Activated CD4-positive, alpha-beta T cell treated with anti-CD3 and anti-CD28 coated beads, Interleukin-2, amount 50 U/mL, for 48 hours (primary cell): ENCODE measurements around the gene HLA-DPB1.
A peak's percentile ranks its signal among the peaks of the same experiment; 100 is the strongest.
"Not testable (repeated sequence)": the region's sequence is repeated elsewhere in the genome, so short reads cannot be mapped to it uniquely, and the experiment has no call there.

ENCODE experiments used
- DNase-seq, 2 experiments: peaks; one replicate each; pipeline ENCODE4 v3.0.0-alpha.2; 2020

The HLA-DPB1 gene

DNA sequence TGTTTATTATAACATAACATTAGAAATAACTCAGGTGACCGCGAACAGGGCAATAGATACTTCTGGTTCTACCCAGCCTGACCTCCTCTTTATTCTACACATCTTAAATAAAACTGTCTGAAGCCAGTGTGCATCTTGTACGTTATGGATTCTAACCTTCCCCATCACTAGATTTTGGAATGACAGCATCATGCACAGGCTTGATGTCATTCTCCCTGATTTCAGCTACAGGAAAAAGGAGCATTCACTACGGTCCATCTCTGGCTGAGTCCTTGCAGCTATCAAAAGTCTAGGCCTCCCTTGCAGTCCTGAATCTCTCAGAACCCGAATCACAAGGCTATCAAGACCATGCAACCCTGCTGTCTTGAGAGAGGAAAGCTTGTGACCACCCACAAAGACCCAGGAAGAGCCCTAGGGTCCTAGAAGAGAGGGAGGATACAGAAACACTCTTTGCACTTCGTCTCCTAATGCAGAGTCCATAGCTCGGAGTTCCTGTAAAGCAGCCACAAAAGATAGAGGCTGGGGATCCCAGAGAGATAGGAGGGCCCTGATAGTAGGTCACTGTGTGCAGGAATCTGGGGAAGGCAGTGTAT is 3.2 kb upstream of the HLA-DPB1 start:
- no peak for DNase-seq

DNA sequence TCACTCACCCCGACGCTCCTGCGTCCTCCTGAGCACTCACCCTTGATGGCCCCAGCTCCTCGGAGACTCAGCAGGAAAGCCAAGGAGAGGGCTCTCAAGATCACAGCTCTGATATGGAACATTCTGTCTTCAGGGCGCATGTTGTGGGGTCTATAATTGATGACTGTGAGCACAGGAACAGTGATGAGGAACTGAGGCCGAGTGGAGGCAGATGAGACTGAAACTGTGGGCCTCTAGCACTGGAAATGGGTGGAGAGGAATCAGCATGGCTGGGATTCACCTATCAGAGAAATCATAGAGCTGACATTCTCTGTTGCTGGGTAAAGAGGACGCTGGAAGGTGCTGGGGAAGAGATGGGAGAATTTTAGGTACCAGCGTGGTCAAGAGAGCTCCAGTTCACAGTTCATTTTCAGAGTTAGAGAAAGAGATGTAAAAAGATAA is 2.3 kb upstream of the HLA-DPB1 start, which contains the start of gene HLA-DPA1:
Gene HLA-DPA1 (minus strand): TSS at position 219 of the 441 bp plus-strand sequence.
- peak; percentile 33 to 47 for DNase-seq

DNA sequence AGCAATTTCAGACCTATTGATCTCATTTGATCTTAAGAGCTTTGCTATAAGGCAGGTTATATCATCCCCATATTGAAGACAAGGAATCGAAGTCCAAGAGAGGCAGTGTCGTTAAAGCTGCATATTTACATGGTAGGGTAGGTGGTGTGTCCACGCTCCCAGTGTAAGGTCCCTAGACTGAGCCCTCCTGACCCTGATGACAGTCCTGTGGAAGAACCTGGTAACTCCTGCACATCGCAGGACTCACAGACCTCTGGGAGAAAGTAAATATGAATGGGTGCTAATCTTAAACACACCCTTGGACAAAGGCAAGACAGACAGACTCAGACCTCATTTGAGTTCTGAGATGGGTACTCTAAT is 602 bp upstream of the HLA-DPB1 start:
- no peak for DNase-seq

DNA sequence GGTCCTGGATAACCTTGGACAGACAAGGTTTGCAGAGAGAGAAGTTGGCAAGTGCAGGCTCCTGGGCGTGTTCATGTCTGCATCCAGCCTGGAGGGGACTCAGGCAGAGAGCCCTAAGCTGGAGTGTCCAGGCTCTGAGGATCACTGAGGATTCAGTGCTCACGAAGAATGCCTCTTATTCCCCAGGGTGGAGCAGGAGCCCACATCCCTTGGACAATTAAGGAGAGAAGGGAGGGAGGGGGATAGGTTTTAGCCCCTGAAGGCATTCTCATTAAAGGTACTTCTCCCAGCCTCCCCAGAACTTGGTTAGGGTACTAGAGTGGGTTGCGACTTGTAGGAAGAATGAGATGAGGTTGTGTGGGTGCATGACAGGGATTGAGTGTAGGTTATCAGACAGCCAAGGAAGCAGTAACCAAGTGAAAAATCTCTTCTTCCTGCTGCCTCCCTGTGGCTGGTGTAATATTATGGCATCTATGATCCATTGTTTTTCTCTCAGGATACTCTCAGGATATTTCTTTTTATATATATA is 680 bp downstream of the HLA-DPB1 start:
- no peak for DNase-seq

DNA sequence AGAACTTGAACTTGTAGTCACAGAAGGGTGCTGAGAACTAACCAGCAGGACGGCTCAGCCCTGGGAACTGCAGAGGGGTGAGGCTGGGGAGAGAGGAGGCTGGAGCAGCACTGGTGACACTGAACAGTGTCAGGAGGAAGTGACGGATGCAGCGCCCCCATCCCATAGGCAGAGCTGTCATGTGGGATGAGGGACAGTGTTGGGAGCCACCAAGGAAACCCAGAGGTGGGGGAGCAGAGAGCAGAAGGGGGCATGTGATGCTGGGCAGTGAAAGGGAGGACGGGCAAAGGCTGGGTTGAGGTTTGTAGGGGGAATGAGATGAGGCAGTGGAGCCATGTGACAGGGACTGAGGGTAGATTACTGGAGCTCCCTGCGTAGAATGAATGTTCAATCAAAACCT is 2.1 kb downstream of the HLA-DPB1 start:
- DNase-seq, result no peak

DNA sequence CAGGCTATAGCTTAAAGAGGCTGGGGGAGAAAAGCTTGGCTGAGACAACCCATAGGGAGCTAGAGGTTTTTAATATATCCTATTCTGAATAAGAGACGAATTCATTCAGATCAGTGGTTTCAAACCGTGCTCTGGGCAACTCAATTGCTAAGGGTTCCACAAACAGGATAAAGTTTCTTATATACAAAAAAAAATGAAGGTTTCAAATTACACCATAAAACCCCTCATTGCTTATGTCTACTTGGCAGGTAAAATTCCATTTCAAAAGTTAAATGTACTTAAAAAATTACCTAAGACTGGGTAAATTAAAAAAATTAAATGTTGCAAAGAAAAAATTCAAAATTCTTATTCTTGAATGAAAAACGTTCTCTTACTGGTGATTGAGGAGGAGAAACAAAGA is 2.7 kb downstream of the HLA-DPB1 start:
- no peak for DNase-seq

DNA sequence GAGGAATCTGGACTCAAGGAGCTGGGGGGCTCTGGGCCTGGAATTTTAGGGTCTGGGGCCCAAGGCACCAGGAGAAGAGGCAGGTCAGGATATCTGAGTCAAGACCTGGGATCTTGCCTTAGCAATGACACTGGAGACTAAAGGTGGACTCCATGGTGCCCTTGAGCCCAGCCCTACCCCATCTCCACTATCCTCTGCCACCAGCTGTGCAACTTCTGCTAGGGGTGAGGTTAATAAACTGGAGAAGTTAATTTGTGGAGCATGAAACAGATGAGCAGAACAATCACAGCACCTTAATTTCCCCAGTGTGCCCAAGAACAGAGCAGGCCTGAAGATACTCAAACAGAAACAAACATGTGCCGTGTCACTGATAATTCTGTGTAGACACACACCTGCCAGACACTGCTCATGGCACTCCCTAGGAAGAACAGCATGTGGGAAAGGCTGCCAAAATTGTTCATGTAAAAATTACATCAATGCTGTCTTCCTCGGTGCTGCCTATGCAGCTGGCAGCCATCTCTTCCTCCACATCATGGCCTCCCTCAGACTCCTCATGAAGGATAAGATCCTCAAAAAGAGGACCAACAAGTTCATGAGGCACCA is 3.2 kb downstream of the HLA-DPB1 start:
- DNase-seq, result no peak

DNA sequence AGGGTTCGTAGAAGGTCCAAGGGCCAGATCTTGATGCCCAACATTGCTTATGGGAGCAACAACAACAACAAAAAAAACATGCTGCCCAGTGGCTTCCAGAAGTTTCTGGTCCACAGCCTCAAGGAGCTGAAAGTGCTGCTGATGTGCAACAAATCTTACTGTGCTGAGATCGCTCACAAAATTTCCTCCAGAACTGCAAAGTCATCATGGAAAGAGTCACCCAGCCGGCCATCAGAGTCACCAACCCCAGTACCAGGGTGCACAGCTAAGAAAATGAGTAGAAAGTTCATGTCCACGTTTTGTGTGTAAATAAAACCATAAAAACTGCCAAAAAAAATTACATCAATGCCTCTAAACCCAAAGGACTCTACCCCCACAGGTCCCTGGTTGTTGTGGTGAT is 3.8 kb downstream of the HLA-DPB1 start:
- DNase-seq, result no peak

DNA sequence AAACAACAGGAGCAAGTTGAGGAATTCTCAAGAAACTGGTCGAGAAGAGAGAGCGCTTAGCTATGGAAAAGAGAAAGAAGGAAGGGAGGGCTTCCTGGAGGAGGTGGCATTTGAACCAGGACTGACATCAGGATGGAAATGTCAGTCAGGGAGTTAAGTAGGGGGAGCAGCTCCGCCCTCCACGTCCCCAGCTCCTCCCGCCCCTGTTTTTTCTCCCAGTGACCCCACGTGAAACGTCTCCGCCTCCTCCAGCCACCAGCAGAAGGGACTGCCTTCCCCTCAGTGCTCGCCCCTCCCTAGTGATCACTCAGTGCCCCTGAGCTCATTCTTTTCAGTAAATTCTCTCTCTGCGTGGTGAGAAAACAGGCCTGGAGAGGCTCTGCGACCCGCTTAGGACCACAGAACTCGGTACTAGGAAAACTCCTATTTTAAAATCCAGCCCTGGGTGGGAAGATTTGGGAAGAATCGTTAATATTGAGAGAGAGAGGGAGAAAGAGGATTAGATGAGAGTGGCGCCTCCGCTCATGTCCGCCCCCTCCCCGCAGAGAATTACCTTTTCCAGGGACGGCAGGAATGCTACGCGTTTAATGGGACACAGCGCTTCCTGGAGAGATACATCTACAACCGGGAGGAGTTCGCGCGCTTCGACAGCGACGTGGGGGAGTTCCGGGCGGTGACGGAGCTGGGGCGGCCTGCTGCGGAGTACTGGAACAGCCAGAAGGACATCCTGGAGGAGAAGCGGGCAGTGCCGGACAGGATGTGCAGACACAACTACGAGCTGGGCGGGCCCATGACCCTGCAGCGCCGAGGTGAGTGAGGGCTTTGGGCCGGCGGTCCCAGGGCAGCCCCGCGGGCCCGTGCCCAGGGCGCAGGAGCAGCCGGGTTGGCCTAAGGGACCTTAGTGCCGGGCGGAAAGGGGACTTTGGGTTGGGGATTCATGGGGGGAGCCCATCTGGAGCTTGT is 4.6 kb downstream of the HLA-DPB1 start:
- no peak for DNase-seq

DNA sequence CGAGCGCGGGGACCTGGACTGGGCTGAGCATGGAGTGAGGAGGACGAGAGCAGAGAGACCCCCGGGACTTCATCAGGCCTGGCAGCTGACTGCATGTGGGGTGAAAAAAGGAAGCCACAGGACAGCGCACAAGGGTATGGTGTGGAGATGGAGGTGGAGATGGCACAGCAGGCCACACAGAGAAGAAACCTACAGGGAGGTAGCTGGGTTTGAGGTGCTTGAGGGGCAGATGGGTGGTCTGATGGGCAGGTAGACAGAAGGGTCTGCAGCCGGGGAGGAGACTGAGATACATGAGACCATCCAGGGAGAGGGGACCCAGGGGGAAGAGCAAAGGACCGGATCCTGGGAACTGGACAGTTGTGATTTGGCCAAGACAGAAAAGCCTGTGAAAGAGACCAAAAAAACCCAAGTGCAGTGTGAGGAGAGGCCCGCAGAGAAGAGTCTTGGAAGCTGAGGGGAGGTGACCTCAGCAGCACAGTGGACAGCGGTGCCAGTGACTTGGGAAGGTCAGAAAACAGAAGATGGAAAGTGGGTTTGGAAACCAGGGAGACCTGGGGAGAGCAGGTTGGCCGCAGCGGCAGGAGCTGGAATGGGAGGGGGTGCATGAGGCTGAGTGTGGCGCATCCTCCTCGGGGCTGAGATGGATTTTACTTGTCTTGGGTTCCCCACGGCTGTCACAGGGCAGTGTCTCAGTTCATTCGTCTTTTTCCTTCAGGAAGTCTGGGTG is 5.5 kb downstream of the HLA-DPB1 start:
- no peak for DNase-seq

DNA sequence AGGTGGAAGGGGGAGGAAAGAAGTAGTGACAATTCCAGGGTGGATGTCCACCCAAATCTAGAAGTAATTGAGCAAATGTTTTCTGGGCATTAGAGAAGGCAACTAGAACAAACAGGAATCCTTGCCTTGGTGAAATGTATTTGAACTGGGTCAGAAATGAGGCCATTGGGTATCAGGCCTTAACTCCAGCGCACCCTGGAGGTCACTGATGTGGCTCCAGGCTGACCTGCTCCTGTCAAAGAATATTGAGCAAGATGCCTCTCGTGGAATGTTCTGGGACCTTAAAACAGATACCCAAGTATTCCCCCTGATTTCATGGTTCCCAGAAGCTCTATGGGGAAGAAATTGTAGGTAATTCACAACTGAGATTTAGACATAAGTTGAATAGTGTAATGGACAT is 6.9 kb downstream of the HLA-DPB1 start:
- DNase-seq, result peak in 1 of 2 experiments; percentile 36

DNA sequence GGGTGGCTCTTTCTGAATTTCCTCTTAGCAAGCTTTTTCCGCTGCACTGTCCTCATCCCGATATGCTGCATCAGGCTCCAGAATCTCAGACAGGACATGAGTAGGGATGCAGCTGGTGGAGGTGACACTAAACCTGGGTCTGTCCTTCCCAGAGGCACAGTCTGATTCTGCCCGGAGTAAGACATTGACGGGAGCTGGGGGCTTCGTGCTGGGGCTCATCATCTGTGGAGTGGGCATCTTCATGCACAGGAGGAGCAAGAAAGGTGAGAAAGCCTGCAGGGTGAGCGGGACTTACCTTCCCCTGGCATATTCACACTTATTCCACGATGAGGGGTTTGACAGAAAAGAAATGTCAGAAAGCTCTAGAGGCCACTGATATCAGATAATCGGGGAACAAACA is 9.8 kb downstream of the HLA-DPB1 start:
- no peak for DNase-seq

DNA sequence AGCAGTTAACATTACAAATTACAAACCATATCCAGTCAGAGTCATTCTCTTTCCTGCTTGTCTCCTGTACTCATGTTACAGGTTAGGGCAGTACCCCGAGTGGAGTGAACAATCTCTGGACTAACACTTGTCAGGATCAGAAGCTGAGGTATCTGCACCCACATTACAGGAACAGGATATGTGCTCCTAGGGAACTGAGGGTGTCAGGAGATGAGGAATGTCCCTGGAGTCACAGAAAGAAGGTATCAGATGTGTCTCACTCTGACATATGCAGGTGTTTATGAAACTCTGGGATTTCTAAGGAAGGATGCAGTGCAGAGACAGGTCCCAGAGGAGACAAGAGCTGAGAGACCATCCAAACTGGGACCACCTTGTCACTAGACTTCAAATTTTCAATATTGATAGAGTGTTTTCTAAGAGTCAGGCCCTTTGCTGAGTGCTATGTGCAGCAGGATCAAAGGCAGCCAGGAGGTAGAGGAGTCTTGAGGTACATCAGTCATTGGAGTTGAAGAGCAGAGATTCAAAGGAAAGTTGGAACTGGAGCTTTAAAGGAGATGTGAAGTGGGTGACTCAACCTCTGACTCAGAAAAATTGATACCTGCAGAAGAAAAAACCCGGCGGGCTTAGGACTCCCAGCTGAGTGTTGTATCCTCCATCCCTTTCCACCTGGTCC is 12.6 kb downstream of the HLA-DPB1 start:
- no peak for DNase-seq

DNA sequence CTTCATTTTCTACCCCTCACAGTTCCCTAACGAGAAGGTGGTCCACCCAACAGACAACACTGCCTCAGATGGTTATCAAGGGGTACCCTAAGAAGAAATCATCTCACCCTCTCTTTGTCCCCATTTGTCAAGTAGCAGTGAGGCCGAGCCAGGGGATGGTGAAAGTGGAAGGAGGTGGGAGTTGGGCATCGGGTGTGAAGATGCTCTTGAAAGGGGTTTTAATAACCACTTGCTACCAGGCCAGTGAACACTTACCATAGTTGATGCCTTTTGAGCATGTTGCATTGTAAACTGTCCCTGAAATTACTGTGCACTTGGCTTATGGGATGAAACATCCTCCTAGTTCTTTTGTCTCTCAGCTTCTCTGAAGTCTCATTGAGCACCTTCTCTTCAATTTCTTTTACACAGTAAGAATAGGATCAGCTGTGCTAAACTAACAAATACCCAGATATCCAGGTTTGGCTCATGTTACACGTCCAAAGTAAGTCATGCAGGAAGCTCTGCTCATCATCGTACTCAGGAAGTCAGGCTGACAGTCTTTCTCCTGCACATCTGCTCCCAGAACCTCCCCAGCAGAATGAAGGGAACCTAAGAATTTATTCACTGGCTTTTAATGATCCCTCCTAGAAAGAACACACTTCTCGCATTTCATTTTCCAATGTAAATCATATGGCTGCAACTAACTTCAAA is 13.3 kb downstream of the HLA-DPB1 start:
- no peak for DNase-seq

DNA sequence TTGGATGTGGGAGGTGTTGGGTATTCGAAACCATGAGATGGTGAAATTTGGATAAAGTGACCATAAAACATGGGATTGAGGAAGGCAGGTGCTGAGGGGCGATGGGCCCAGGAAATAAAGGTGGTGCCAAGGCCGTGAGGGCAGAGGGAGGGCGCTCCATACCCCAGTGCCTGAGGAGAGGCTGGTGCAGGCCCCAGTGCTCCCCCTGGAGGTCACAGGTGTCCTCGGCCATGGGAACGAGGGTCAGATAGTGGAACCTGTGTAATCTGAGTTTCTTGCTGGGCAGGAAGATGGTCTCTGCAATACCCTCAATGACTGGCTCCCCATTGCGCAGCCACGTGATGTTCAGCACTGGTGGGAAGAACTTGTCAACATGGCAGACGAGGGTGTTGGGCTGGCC is 16.2 kb downstream of the HLA-DPB1 start:
- DNase-seq, result peak; percentile 73 to 76

DNA sequence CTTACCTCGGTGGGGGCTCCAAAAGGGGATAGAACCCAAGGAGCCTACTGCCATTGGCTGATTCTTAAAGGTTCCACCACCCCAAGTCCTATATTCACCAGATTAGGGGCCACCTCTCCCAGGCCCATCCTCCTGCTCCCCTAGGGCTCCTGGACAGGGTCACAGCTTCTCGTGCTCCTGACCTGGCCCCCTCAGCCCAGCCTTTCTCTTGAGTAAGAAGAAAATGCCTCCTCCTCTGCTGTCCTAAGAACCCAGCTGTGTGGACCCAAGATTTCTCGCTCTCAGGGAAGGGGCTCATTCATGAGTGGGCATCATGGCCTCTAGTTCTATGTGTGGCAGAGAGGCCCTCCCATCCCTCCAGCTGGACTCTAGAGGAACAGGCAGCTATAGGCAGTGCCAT is 16.6 kb downstream of the HLA-DPB1 start:
- no peak for DNase-seq

DNA sequence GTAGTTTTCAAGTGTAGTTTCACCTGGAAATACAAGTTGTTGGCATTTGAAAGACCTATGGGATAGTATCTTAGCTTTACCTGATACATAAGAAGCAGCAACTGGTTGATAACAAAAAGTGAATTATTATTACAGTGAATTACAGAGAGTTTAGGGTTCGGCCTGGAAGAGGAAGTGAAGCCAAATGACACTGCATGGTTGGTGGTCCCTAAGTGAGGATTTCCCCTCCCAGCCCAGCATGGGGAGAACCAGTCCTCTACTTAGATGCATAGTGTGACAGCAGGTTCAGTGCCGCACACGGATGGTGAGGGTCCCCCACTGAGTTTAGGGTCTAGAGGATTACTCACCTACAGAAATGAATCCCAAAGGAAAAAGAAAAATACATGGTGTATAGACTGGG is 18.1 kb downstream of the HLA-DPB1 start:
- no peak for DNase-seq

DNA sequence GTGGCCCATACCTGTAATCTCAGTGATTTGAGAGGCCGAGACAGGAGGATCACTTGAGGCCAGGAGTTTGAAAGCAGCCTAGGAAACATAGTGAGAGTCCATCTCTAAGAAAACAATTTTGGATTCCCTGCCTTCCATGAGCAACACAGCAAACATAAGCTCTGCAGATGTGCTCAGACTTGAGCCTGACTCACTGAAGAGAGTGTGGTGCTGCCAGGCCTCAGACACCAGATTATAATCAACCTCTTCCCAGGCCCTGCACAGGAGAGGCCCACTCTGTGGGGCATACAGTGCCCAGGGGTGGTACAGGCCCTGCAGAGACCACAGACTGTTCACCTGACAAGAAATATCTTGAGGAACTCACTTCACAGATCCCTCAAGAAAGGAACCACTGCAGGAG is 19.9 kb downstream of the HLA-DPB1 start:
- no peak for DNase-seq

DNA sequence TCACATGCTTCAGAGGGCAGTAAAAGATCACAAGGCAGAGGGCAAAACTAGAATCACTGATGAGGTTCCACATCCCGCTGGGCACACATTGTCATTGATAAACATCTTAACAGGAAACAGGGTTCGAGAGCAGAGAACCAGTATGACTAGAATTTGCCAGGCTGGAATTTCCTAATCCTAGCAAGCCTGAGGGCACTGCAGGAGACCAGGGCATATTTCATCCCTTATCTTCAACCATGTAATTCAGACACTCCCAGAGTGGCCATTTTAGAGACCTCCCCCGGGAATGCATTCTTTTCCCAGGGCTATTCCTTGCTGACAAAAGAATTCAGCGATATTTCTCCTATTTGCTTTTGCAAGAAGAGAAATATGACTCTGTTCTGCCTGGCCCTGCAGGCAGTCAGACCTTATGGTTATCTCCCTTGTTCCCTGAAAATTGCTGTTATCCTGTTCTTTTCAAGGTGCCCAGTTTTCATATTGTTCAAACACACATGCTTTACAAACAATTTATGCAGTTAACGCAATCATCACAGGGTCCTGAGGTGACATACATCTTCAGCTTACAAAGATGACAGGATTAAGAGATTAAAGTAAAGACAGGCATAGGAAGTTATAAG is 25.4 kb downstream of the HLA-DPB1 start:
- not testable (repeated sequence) for DNase-seq

DNA sequence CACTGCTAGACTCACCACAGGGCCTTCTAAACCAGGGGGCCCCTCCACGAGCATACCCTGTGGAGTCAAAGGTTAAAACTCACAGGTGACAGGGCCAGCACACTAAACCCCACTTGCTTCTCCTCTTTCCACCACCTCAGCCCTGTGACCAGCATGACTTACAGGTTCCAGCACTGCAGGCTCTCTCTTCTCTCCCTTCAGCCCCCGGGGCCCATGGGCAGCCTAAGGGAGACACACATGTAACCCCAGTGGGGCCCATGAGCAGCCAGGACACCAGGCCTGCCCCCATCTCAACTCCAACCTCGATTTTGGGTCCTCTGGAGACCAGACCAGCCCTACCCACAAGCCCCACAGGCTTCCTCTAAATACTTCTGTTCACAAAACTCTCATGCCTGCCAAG is 28.0 kb downstream of the HLA-DPB1 start:
- no peak for DNase-seq

DNA sequence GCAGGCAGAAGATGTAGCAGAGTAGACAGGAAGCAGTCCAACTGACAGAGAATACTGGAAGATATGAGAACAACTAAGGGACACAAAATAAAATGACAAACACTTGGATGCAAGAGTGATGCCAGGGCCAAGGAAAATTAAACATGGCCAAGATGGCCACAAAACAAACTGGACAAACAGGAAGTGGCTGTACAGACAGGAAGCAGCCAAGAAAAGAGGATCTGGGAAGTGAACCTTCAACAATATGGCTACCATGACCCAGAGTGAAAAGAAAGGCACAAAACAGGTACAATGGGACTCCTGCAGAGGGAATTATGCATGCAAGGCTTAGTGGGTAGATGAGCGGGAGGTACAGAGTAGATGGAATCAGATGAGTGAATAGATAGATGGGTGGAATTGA is 29.1 kb downstream of the HLA-DPB1 start:
- DNase-seq, result no peak
